ENCODE results near the gene NBEA. TPM values are rescaled to one million over a fixed set of nuclear protein-coding genes. Genes with fewer than 3 reads are reported as not detected.

Gene NBEA
- total RNA-seq, 1 donor from 2014 or later: 3.9 TPM

GRCh38 chr13:35479706-35480105, 537.6 kb downstream of the NBEA start:
- no peak overlapping the region for H3K4me3 Mint-ChIP-seq
- POLR2A ChIA-PET: no interaction called here
- peaks cover 31% of the 10 kb centered on the region for H3K4me1 Mint-ChIP-seq
- H3K9me3 Mint-ChIP-seq: no peaks in the 10 kb centered on the region
- intact Hi-C loops (cut with micrococcal nuclease): no loop called here
- DNase-seq (no peak), ATAC-seq (ENCODE audit: low read depth) (no peak)
- peaks cover 44% of the 10 kb centered on the region for H3K27me3 Mint-ChIP-seq
- no peak for TF ChIP-seq CTCF (IDR thresholded peaks at IDR 0.05)
- no peaks in the 10 kb centered on the region for H3K36me3 Mint-ChIP-seq (ENCODE audit: low read depth)
- CTCF ChIA-PET: no interaction called here
- no peak overlapping the region for H3K27ac Mint-ChIP-seq

- DNase-seq (no peak), ATAC-seq (ENCODE audit: low read depth) (no peak)
- ChIA-PET POLR2A (no interaction called here), CTCF (no interaction called here)
- H3K4me3 Mint-ChIP-seq: no peak overlapping the region
- no peak for TF ChIP-seq CTCF (IDR thresholded peaks at IDR 0.05)
- H3K27ac Mint-ChIP-seq: no peak overlapping the region
- H3K36me3 Mint-ChIP-seq (ENCODE audit: low read depth): no peaks in the 10 kb centered on the region
- intact Hi-C loops (cut with micrococcal nuclease): no loop called here
- no peaks in the 10 kb centered on the region for H3K9me3 Mint-ChIP-seq
- H3K27me3 Mint-ChIP-seq: peaks cover 37% of the 10 kb centered on the region
- peaks cover 24% of the 10 kb centered on the region for H3K4me1 Mint-ChIP-seq
These were observed 538.3 kb downstream of the NBEA start for GRCh38 chr13:35480346-35480745.

GRCh38 chr13:35481777-35482176, 539.7 kb downstream of the NBEA start:
- H3K9me3 Mint-ChIP-seq: no peaks in the 10 kb centered on the region

GRCh38 chr13:35482527-35482926, 540.5 kb downstream of the NBEA start:
- Mint-ChIP-seq H3K27me3 (peaks cover 18% of the 10 kb centered on the region), H3K27ac (no peak overlapping the region), H3K4me1 (peaks cover 6% of the 10 kb centered on the region), H3K36me3 (ENCODE audit: low read depth) (no peaks in the 10 kb centered on the region), H3K4me3 (no peak overlapping the region), H3K9me3 (no peaks in the 10 kb centered on the region)
- CTCF ChIA-PET: no interaction called here
- ATAC-seq (ENCODE audit: low read depth) (no peak), DNase-seq (no peak)
- intact Hi-C loops (cut with micrococcal nuclease): no loop called here
- POLR2A ChIA-PET: no interaction called here
- TF ChIP-seq CTCF (IDR thresholded peaks at IDR 0.05): no peak

More at GRCh38 chr13:35481777-35482176, 539.7 kb downstream of the NBEA start:
- Mint-ChIP-seq H3K27me3 (peaks cover 23% of the 10 kb centered on the region), H3K4me3 (no peak overlapping the region), H3K36me3 (ENCODE audit: low read depth) (no peaks in the 10 kb centered on the region), H3K27ac (no peak overlapping the region), H3K4me1 (peaks cover 10% of the 10 kb centered on the region)
- DNase-seq (no peak), ATAC-seq (ENCODE audit: low read depth) (no peak)
- TF ChIP-seq CTCF (IDR thresholded peaks at IDR 0.05): no peak
- ChIA-PET POLR2A (no interaction called here), CTCF (no interaction called here)
- intact Hi-C loops (cut with micrococcal nuclease): no loop called here

- no peaks in the 10 kb centered on the region for H3K9me3 Mint-ChIP-seq
- CTCF ChIA-PET: no interaction called here
- ATAC-seq (ENCODE audit: low read depth) (no peak), DNase-seq (no peak)
- POLR2A ChIA-PET: no interaction called here
- peaks cover 8% of the 10 kb centered on the region for H3K27me3 Mint-ChIP-seq
- H3K36me3 Mint-ChIP-seq (ENCODE audit: low read depth): no peaks in the 10 kb centered on the region
- no peak overlapping the region for H3K4me3 Mint-ChIP-seq
- H3K4me1 Mint-ChIP-seq: peaks cover 1% of the 10 kb centered on the region
- H3K27ac Mint-ChIP-seq: no peak overlapping the region
- no peak for TF ChIP-seq CTCF (IDR thresholded peaks at IDR 0.05)
- intact Hi-C loops (cut with micrococcal nuclease): no loop called here
These were observed 541.7 kb downstream of the NBEA start for GRCh38 chr13:35483761-35484160.

All from activated B cell treated with CpG ODN at 0.5 μM for 24 hours (primary cell).